Smooth muscle cell (in vitro differentiated cells): Measurements from ENCODE around the gene NCAN. TPM values are rescaled to one million over a fixed set of nuclear protein-coding genes. Genes with fewer than 3 reads are reported as not detected.
A peak's percentile ranks its signal among the peaks of the same experiment; 100 is the strongest.

ENCODE experiments used
- DNase-seq: peaks from one replicate; lab custom pipeline; 2025; ENCODE audit not compliant: unreplicated experiment; lab: John Stamatoyannopoulos, UW
- H2AFZ ChIP-seq: fragments of 200-600 bp; sonication (generic); 2 replicates; pipeline ENCODE4 v1.6.0; 2016; ENCODE audit warnings: antibody characterized with exemption, low read depth, mild to moderate bottlenecking
- H3F3A ChIP-seq: fragments of 200-600 bp; sonication (generic); 2 replicates; pipeline ENCODE4 v1.6.0; 2017; ENCODE audit warnings: antibody characterized with exemption, low read depth
- H3K27ac ChIP-seq: fragments of 200-600 bp; sonication (generic); 2 replicates; pipeline ENCODE4 v1.5.1; 2016; ENCODE audit warnings: low read depth, mild to moderate bottlenecking
- H3K27me3 ChIP-seq: fragments of 200-600 bp; sonication (generic); 2 replicates; pipeline ENCODE4 v1.6.1; 2016; ENCODE audit warnings: low read depth, mild to moderate bottlenecking
- H3K36me3 ChIP-seq: fragments of 200-600 bp; sonication (generic); 2 replicates; pipeline ENCODE4 v1.5.1; 2016; ENCODE audit warnings: low read depth
- H3K4me1 ChIP-seq: fragments of 200-600 bp; sonication (generic); 2 replicates; pipeline ENCODE4 v1.5.1; 2016; ENCODE audit warnings: low read depth
- H3K4me2 ChIP-seq: fragments of 200-600 bp; sonication (generic); 2 replicates; pipeline ENCODE4 v1.6.0; 2016; ENCODE audit warnings: mild to moderate bottlenecking
- H3K4me3 ChIP-seq: fragments of 200-600 bp; sonication (generic); 2 replicates; pipeline ENCODE4 v1.5.1; 2016; ENCODE audit warnings: mild to moderate bottlenecking
- H3K79me2 ChIP-seq: fragments of 200-600 bp; sonication (generic); 2 replicates; pipeline ENCODE4 v1.6.0; 2016; ENCODE audit warnings: low read depth, mild to moderate bottlenecking
- H3K9ac ChIP-seq: fragments of 200-600 bp; sonication (generic); 2 replicates; pipeline ENCODE4 v1.6.0; 2016; ENCODE audit warnings: low read depth
- H3K9me3 ChIP-seq: fragments of 200-600 bp; sonication (generic); replicated peaks from 2 replicates; pipeline ENCODE4 v1.5.1; 2016; ENCODE audit warnings: low read depth
- H4K20me1 ChIP-seq: fragments of 200-600 bp; sonication (generic); 2 replicates; pipeline ENCODE4 v1.6.0; 2016; ENCODE audit warnings: low read depth
- CTCF ChIP-seq: fragments of 200-600 bp; sonication (generic); IDR thresholded peaks from 2 replicates; pipeline ENCODE4 v1.5.1; 2017; ENCODE audit warnings: borderline replicate concordance, mild to moderate bottlenecking, antibody characterized with exemption; ENCODE audit not compliant: insufficient read depth, poor library complexity, severe bottlenecking
- WGBS: methylation state at CpG from one replicate; pipeline ENCODE4 v1.1.7; 2016; ENCODE audit warnings: low lambda C conversion rate; 5-methylcytosine and 5-hydroxymethylcytosine counted together
- polyA plus RNA-seq: library from polyadenylated mRNA; unstranded; fragments of >200 nt; fragmentation: Nextera tagmentation; extraction: Ambion mirVana; gene quantifications from 2 replicates; pipeline ENCODE4 v1.2.1, GENCODE V29; 2016
- total RNA-seq: library from RNA; depleted of rRNA; stranded (reverse); fragments of >200 nt; gene quantifications from 2 replicates; pipeline ENCODE4 v1.2.3, GENCODE V29; 2014

The NCAN gene
- total and polyA plus RNA-seq, 2 experiments from 2014 or later = not detected

DNA sequence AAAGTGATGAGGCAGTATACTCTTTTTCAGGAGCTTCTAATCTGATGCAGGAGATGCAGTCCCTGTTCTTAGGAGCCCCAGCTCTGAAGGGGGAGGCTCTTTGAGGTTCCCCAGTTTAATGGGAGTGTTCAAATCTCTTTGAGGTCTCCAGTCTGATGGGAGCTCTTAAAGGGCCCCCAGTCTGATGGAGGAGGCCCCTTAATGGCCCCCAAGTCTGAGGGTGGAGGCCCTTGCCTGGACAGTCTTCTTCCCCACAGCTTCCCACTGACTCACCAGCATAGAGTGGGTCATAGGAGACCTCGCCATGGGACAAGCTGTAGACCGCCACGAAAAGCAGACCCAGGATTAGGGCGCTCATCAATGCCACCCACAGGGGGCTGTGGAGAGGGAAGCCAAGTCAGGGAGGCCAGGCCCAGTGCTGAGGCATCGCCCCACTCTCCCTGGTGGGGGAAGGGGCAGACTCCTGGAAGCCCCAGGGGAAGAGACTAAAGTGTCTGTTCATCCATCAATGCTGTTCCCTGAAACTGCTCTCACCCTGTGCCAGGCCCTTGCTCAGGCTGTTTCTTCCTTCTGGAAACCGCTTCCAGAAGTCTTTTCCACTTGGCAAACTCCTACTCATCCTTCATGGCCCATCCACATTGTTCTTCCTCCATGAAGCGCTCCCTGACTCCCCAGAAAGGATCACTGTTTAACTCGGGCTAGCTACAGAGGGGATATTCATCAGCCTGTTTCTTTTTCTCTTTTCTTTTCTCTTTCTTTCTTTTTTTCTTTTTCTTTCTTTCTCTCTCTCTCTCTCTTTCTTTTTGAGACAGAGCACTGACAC lies 59.2 kb downstream of the NCAN start:
- Histone ChIP-seq H3K9ac (no peak overlapping the region), H3K27ac (no peak overlapping the region), H3K79me2 (no peaks in the 10 kb centered on the region), H3K27me3 (no peaks in the 10 kb centered on the region), H3K4me1 (peaks cover 9% of the 10 kb centered on the region), H3K36me3 (no peaks in the 10 kb centered on the region), H4K20me1 (no peaks in the 10 kb centered on the region), H3F3A (peaks cover 4% of the 10 kb centered on the region), H3K9me3 (no peaks in the 10 kb centered on the region), H2AFZ (no peak overlapping the region), H3K4me2 (no peak overlapping the region), H3K4me3 (no peak overlapping the region)
- no peak for TF ChIP-seq CTCF
- DNase-seq = no peak
- WGBS = 89% methylated on average over 8 of the region's 8 CpGs

GRCh38 chr19:19271828-19272599 lies 60.3 kb downstream of the NCAN start:
- H3K27me3 ChIP-seq = no peaks in the 10 kb centered on the region
- H3F3A ChIP-seq = peaks cover 4% of the 10 kb centered on the region
- no peak overlapping the region for H3K9ac ChIP-seq
- H3K36me3 ChIP-seq = no peaks in the 10 kb centered on the region
- peaks cover 9% of the 10 kb centered on the region for H3K4me1 ChIP-seq
- no peak overlapping the region for H2AFZ ChIP-seq
- H3K4me3 ChIP-seq = peak overlapping the region; percentile 57
- DNase-seq = no peak
- H3K9me3 ChIP-seq = no peaks in the 10 kb centered on the region
- H4K20me1 ChIP-seq = no peaks in the 10 kb centered on the region
- H3K4me2 ChIP-seq = peak overlapping the region; percentile 85
- 94% methylated on average over 8 of the region's 8 CpGs for WGBS
- H3K79me2 ChIP-seq = no peaks in the 10 kb centered on the region
- peak overlapping the region; percentile 55 for H3K27ac ChIP-seq
- no peak for TF ChIP-seq CTCF

- Histone ChIP-seq H3K79me2 (no peaks in the 10 kb centered on the region), H3K36me3 (no peaks in the 10 kb centered on the region), H3K27me3 (no peaks in the 10 kb centered on the region), H3K4me1 (peaks cover 9% of the 10 kb centered on the region), H3K27ac (no peak overlapping the region), H3K9me3 (no peaks in the 10 kb centered on the region), H3F3A (peaks cover 7% of the 10 kb centered on the region), H3K4me2 (no peak overlapping the region), H3K9ac (no peak overlapping the region), H3K4me3 (no peak overlapping the region), H4K20me1 (no peaks in the 10 kb centered on the region), H2AFZ (no peak overlapping the region)
- 97% methylated on average over 6 of the region's 8 CpGs for WGBS
- DNase-seq = no peak
- TF ChIP-seq CTCF = no peak
Measured at GRCh38 chr19:19274146-19274545, 62.4 kb downstream of the NCAN start.
